T-helper 1 cell treated with Interleukin-12 subunit alpha and Interleukin-12 subunit beta and Interleukin-4 antibody, amounts not matched to agents 30 μg/mL and 1 μg/mL, for 36 hours (primary cell): ENCODE measurements around the gene SNRNP48.

Experiments used
- H3K27ac Mint-ChIP-seq: one replicate; pipeline ENCODE4 v1.8.0; 2021; ENCODE audit warnings: mild to moderate bottlenecking, mixed read lengths
- H3K27me3 Mint-ChIP-seq: one replicate; pipeline ENCODE4 v1.8.0; 2021; ENCODE audit warnings: low read depth, mixed read lengths
- H3K36me3 Mint-ChIP-seq: one replicate; pipeline ENCODE4 v1.8.0; 2021; ENCODE audit warnings: low read depth, mixed read lengths
- H3K4me1 Mint-ChIP-seq: one replicate; pipeline ENCODE4 v1.8.0; 2021; ENCODE audit warnings: low read depth, mixed read lengths
- H3K4me3 Mint-ChIP-seq: one replicate; pipeline ENCODE4 v1.8.0; 2021; ENCODE audit warnings: mild to moderate bottlenecking, moderate library complexity, mixed read lengths
- H3K9me3 Mint-ChIP-seq: one replicate; pipeline ENCODE4 v1.8.0; 2021; ENCODE audit warnings: mixed read lengths

The SNRNP48 gene

GRCh38 chr6:7572213-7572943 is 17.6 kb upstream of the SNRNP48 start:
- Mint-ChIP-seq H3K27me3 (peaks cover 46% of the 10 kb centered on the region), H3K4me3 (no peak overlapping the region), H3K4me1 (no peaks in the 10 kb centered on the region), H3K27ac (no peak overlapping the region), H3K9me3 (no peaks in the 10 kb centered on the region), H3K36me3 (no peaks in the 10 kb centered on the region)

DNA sequence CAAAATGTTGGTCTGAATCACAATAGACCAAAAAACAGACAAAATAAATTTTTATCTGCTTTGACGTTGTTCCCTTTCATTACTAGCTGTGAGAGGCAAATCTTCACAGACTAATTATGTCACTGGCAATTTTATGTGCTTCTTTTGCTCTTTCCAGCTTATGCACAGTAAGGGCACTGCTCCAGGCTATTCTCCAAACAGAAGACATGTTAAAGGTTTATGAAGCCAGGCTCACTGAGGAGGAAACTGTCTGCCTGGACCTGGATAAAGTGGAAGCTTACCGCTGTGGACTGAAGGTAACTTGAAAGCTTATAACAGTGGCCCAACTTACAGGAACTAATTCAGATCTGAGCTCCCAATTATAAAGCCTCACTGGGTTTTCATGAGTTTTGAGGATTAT is 15.5 kb upstream of the SNRNP48 start:
- H3K27me3 Mint-ChIP-seq, result peaks cover 38% of the 10 kb centered on the region
- no peaks in the 10 kb centered on the region for H3K36me3 Mint-ChIP-seq
- no peak overlapping the region for H3K4me3 Mint-ChIP-seq

DNA sequence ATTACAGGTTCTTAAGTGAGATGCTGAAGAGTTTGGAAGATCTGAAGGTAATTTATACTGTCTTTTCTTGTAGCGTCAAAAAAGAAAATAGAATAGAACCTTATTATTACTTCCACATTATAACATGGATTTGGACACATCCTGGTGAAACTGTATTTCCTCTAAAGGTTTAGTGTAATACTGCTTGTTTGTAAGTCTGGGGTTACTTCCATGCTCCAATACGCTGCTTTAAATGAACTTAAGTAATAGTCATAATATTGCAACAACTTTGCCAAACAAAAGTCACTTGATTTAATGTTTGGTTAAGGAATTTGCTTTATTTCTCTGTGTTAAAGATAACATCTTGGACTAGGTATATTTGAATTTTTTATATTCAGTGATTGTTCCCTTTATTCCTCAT is 11.5 kb upstream of the SNRNP48 start:
- Mint-ChIP-seq H3K4me1 (no peaks in the 10 kb centered on the region), H3K4me3 (no peak overlapping the region), H3K9me3 (no peaks in the 10 kb centered on the region), H3K27ac (no peak overlapping the region), H3K36me3 (no peaks in the 10 kb centered on the region), H3K27me3 (peaks cover 26% of the 10 kb centered on the region)

More for the DNA sequence above, 15.5 kb upstream of the SNRNP48 start:
- Mint-ChIP-seq H3K9me3 (no peaks in the 10 kb centered on the region), H3K4me1 (no peaks in the 10 kb centered on the region), H3K27ac (no peak overlapping the region)

GRCh38 chr6:7578931-7579330 is 11.1 kb upstream of the SNRNP48 start:
- H3K4me3 Mint-ChIP-seq, result no peak overlapping the region
- H3K9me3 Mint-ChIP-seq, result no peaks in the 10 kb centered on the region
- H3K4me1 Mint-ChIP-seq, result no peaks in the 10 kb centered on the region
- H3K27me3 Mint-ChIP-seq, result peaks cover 24% of the 10 kb centered on the region
- no peak overlapping the region for H3K27ac Mint-ChIP-seq
- H3K36me3 Mint-ChIP-seq, result no peaks in the 10 kb centered on the region

- no peak overlapping the region for H3K4me3 Mint-ChIP-seq
- peaks cover 20% of the 10 kb centered on the region for H3K27me3 Mint-ChIP-seq
- H3K9me3 Mint-ChIP-seq, result no peaks in the 10 kb centered on the region
- H3K36me3 Mint-ChIP-seq, result no peaks in the 10 kb centered on the region
- H3K4me1 Mint-ChIP-seq, result no peaks in the 10 kb centered on the region
- H3K27ac Mint-ChIP-seq, result no peak overlapping the region
Observed at GRCh38 chr6:7579851-7580250, 10.1 kb upstream of the SNRNP48 start.

DNA sequence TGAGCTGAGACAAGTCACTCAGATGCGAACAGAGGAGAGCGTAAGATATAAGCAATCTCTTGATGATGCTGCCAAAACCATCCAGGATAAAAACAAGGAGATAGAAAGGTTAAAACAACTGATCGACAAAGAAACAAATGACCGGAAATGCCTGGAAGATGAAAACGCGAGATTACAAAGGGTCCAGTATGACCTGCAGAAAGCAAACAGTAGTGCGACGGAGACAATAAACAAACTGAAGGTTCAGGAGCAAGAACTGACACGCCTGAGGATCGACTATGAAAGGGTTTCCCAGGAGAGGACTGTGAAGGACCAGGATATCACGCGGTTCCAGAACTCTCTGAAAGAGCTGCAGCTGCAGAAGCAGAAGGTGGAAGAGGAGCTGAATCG is 9.5 kb upstream of the SNRNP48 start:
- Mint-ChIP-seq H3K36me3 (no peaks in the 10 kb centered on the region), H3K27me3 (peaks cover 15% of the 10 kb centered on the region), H3K4me1 (no peaks in the 10 kb centered on the region), H3K27ac (no peak overlapping the region), H3K9me3 (no peaks in the 10 kb centered on the region), H3K4me3 (no peak overlapping the region)

- Mint-ChIP-seq H3K4me3 (no peak overlapping the region), H3K27me3 (peaks cover 11% of the 10 kb centered on the region), H3K4me1 (no peaks in the 10 kb centered on the region), H3K36me3 (no peaks in the 10 kb centered on the region), H3K27ac (no peak overlapping the region), H3K9me3 (no peaks in the 10 kb centered on the region)
Observed at GRCh38 chr6:7580927-7581618, 8.9 kb upstream of the SNRNP48 start.

DNA sequence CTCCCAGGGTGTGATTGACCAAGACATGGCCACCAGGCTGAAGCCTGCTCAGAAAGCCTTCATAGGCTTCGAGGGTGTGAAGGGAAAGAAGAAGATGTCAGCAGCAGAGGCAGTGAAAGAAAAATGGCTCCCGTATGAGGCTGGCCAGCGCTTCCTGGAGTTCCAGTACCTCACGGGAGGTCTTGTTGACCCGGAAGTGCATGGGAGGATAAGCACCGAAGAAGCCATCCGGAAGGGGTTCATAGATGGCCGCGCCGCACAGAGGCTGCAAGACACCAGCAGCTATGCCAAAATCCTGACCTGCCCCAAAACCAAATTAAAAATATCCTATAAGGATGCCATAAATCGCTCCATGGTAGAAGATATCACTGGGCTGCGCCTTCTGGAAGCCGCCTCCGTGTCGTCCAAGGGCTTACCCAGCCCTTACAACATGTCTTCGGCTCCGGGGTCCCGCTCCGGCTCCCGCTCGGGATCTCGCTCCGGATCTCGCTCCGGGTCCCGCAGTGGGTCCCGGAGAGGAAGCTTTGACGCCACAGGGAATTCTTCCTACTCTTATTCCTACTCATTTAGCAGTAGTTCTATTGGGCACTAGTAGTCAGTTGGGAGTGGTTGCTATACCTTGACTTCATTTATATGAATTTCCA is 4.6 kb upstream of the SNRNP48 start:
- H3K36me3 Mint-ChIP-seq, result peaks cover 2% of the 10 kb centered on the region
- H3K4me3 Mint-ChIP-seq, result no peak overlapping the region
- peaks cover 10% of the 10 kb centered on the region for H3K4me1 Mint-ChIP-seq
- no peak overlapping the region for H3K27ac Mint-ChIP-seq
- peaks cover 4% of the 10 kb centered on the region for H3K27me3 Mint-ChIP-seq
- H3K9me3 Mint-ChIP-seq, result no peaks in the 10 kb centered on the region

GRCh38 chr6:7587631-7588100 is 2.3 kb upstream of the SNRNP48 start:
- Mint-ChIP-seq H3K27ac (no peak overlapping the region), H3K4me1 (peaks cover 26% of the 10 kb centered on the region), H3K36me3 (peaks cover 2% of the 10 kb centered on the region), H3K27me3 (peaks cover 2% of the 10 kb centered on the region), H3K4me3 (no peak overlapping the region), H3K9me3 (no peaks in the 10 kb centered on the region)

- H3K9me3 Mint-ChIP-seq, result no peaks in the 10 kb centered on the region
- H3K4me1 Mint-ChIP-seq, result peaks cover 30% of the 10 kb centered on the region
- peaks cover 5% of the 10 kb centered on the region for H3K36me3 Mint-ChIP-seq
- H3K27me3 Mint-ChIP-seq, result no peaks in the 10 kb centered on the region
- no peak overlapping the region for H3K4me3 Mint-ChIP-seq
- H3K27ac Mint-ChIP-seq, result no peak overlapping the region
Observed at GRCh38 chr6:7588506-7588905, 1.5 kb upstream of the SNRNP48 start.

- no peaks in the 10 kb centered on the region for H3K27me3 Mint-ChIP-seq
- H3K4me3 Mint-ChIP-seq, result peak overlapping the region; percentile 99
- H3K27ac Mint-ChIP-seq, result peak overlapping the region; percentile 91
- no peaks in the 10 kb centered on the region for H3K9me3 Mint-ChIP-seq
- H3K4me1 Mint-ChIP-seq, result peaks cover 30% of the 10 kb centered on the region
- peaks cover 5% of the 10 kb centered on the region for H3K36me3 Mint-ChIP-seq
Observed at GRCh38 chr6:7589221-7589620, 777 bp upstream of the SNRNP48 start.

GRCh38 chr6:7590918-7591302 is 912 bp downstream of the SNRNP48 start:
- Mint-ChIP-seq H3K27me3 (no peaks in the 10 kb centered on the region), H3K9me3 (no peaks in the 10 kb centered on the region), H3K36me3 (peaks cover 7% of the 10 kb centered on the region), H3K4me3 (peak overlapping the region; percentile 99), H3K4me1 (peaks cover 30% of the 10 kb centered on the region), H3K27ac (peak overlapping the region; percentile 26)

DNA sequence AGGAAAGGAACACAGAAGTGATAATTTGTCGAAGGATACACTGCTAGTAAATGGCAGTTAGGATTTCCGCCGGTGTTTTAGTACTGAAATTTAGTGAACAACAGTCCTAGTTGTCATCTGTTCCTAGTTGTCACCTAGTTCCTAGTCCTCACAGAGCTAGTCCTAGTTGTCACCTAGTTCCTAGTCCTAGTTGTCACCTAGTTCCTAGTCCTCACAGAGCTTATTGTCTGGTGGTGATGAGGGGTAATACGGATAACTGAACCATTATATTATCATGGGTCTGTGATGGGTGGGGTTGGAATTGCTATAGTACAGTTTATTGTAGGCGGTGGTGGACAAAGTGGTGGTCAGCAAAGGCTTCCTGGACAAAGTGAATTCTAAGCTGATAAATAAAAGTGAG is 1.8 kb downstream of the SNRNP48 start:
- no peaks in the 10 kb centered on the region for H3K27me3 Mint-ChIP-seq
- no peaks in the 10 kb centered on the region for H3K9me3 Mint-ChIP-seq
- no peak overlapping the region for H3K27ac Mint-ChIP-seq
- peaks cover 30% of the 10 kb centered on the region for H3K4me1 Mint-ChIP-seq
- peaks cover 13% of the 10 kb centered on the region for H3K36me3 Mint-ChIP-seq
- H3K4me3 Mint-ChIP-seq, result peak overlapping the region; percentile 8

DNA sequence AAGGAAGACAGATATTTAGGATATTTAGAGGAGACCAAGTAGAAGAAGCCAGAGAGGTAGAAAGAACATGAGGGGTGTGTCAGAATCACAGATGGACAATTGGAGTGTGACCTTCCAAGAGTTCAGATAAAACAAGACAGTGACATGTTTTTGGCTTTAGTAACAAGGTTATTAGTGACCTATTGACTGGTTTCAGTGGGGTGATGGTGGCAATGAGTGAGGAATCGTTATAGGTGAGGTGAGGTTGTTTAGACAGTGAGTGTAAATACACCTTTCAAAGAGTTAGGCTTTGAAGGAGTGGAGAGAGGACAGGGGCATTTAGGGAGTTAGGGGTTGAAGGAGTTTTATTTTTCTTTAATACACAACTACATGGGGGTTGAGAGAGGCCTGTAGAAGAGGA is 3.2 kb downstream of the SNRNP48 start:
- no peak overlapping the region for H3K27ac Mint-ChIP-seq
- no peak overlapping the region for H3K4me3 Mint-ChIP-seq
- no peaks in the 10 kb centered on the region for H3K9me3 Mint-ChIP-seq

GRCh38 chr6:7594579-7595125 is 4.7 kb downstream of the SNRNP48 start:
- Mint-ChIP-seq H3K4me1 (peaks cover 24% of the 10 kb centered on the region), H3K36me3 (peaks cover 24% of the 10 kb centered on the region), H3K27me3 (no peaks in the 10 kb centered on the region), H3K4me3 (no peak overlapping the region), H3K27ac (no peak overlapping the region), H3K9me3 (no peaks in the 10 kb centered on the region)

More for the DNA sequence above, 3.2 kb downstream of the SNRNP48 start:
- H3K4me1 Mint-ChIP-seq, result peaks cover 30% of the 10 kb centered on the region
- H3K27me3 Mint-ChIP-seq, result no peaks in the 10 kb centered on the region
- H3K36me3 Mint-ChIP-seq, result peaks cover 15% of the 10 kb centered on the region
